ENCODE measurements around the gene UMODL1. TPM values are rescaled to one million over a fixed set of nuclear protein-coding genes. Genes with fewer than 3 reads are reported as not detected.

The UMODL1 gene
- total and polyA plus RNA-seq, 2 of the 13 experiments (the other 11 are each of a cell fraction or from before 2014, with no cell fraction given): not detected

DNA sequence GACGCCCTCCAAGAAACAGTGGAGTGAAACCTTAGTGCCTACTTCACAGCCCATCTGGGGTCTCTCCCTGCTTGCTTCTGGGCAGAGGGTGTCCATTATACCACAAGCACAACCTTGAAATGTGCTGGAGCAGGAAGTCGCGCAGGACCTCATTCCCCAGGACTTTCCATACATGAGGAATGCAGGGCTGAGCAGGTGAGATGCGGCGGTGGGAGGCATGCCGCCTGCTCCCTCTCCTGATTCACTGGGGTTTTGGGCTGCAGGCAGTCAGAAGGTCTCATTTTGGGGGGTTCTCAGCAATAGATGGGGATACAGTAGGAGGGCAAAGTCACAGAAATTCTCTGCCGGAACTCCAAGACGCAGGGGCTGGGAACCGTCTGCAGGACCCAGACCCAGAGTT, 15.7 kb upstream of the UMODL1 start (continued):
- TF ChIP-seq, protein P1, sequence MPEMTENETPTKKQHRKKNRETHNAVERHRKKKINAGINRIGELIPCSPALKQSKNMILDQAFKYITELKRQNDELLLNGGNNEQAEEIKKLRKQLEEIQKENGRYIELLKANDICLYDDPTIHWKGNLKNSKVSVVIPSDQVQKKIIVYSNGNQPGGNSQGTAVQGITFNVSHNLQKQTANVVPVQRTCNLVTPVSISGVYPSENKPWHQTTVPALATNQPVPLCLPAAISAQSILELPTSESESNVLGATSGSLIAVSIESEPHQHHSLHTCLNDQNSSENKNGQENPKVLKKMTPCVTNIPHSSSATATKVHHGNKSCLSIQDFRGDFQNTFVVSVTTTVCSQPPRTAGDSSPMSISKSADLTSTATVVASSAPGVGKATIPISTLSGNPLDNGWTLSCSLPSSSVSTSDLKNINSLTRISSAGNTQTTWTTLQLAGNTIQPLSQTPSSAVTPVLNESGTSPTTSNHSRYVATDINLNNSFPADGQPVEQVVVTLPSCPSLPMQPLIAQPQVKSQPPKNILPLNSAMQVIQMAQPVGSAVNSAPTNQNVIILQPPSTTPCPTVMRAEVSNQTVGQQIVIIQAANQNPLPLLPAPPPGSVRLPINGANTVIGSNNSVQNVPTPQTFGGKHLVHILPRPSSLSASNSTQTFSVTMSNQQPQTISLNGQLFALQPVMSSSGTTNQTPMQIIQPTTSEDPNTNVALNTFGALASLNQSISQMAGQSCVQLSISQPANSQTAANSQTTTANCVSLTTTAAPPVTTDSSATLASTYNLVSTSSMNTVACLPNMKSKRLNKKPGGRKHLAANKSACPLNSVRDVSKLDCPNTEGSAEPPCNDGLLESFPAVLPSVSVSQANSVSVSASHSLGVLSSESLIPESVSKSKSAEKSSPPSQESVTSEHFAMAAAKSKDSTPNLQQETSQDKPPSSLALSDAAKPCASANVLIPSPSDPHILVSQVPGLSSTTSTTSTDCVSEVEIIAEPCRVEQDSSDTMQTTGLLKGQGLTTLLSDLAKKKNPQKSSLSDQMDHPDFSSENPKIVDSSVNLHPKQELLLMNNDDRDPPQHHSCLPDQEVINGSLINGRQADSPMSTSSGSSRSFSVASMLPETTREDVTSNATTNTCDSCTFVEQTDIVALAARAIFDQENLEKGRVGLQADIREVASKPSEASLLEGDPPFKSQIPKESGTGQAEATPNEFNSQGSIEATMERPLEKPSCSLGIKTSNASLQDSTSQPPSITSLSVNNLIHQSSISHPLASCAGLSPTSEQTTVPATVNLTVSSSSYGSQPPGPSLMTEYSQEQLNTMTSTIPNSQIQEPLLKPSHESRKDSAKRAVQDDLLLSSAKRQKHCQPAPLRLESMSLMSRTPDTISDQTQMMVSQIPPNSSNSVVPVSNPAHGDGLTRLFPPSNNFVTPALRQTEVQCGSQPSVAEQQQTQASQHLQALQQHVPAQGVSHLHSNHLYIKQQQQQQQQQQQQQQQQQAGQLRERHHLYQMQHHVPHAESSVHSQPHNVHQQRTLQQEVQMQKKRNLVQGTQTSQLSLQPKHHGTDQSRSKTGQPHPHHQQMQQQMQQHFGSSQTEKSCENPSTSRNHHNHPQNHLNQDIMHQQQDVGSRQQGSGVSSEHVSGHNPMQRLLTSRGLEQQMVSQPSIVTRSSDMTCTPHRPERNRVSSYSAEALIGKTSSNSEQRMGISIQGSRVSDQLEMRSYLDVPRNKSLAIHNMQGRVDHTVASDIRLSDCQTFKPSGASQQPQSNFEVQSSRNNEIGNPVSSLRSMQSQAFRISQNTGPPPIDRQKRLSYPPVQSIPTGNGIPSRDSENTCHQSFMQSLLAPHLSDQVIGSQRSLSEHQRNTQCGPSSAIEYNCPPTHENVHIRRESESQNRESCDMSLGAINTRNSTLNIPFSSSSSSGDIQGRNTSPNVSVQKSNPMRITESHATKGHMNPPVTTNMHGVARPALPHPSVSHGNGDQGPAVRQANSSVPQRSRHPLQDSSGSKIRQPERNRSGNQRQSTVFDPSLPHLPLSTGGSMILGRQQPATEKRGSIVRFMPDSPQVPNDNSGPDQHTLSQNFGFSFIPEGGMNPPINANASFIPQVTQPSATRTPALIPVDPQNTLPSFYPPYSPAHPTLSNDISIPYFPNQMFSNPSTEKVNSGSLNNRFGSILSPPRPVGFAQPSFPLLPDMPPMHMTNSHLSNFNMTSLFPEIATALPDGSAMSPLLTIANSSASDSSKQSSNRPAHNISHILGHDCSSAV (CRISPR knock-in tag; IDR thresholded peaks at IDR 0.05; ENCODE audit: borderline replicate concordance): no peak
- no peak for TF ChIP-seq SNAI1 (CRISPR knock-in tag; IDR thresholded peaks at IDR 0.05; ENCODE audit: borderline replicate concordance)
- TF ChIP-seq TAF15 (IDR thresholded peaks at IDR 0.05; ENCODE audit: low read depth, low read length, poor library complexity, severe bottlenecking): no peak
- TF ChIP-seq DPF2 (CRISPR knock-in tag; IDR thresholded peaks at IDR 0.05; ENCODE audit: borderline replicate concordance, low read depth): no peak
- TF ChIP-seq MXI1 (IDR thresholded peaks at IDR 0.05; ENCODE audit: borderline replicate concordance, low read depth, low read length): no peak
- TF ChIP-seq ZBTB1 (CRISPR knock-in tag; IDR thresholded peaks at IDR 0.05; ENCODE audit: borderline replicate concordance): no peak
